HG03558 (cell line): ENCODE results near the gene NPAS4.
"Not testable (repeated sequence)": the region's sequence is repeated elsewhere in the genome, so short reads cannot be mapped to it uniquely, and the experiment has no call there.

Source experiments
- ATAC-seq: cut with Tn5 transposase; IDR thresholded peaks from one replicate; pipeline ENCODE4 v1.9.1; 2021; ENCODE audit warnings: moderate number of reproducible peaks; ENCODE audit not compliant: unreplicated experiment; ENCODE audit errors: extremely low read depth

The NPAS4 gene

DNA sequence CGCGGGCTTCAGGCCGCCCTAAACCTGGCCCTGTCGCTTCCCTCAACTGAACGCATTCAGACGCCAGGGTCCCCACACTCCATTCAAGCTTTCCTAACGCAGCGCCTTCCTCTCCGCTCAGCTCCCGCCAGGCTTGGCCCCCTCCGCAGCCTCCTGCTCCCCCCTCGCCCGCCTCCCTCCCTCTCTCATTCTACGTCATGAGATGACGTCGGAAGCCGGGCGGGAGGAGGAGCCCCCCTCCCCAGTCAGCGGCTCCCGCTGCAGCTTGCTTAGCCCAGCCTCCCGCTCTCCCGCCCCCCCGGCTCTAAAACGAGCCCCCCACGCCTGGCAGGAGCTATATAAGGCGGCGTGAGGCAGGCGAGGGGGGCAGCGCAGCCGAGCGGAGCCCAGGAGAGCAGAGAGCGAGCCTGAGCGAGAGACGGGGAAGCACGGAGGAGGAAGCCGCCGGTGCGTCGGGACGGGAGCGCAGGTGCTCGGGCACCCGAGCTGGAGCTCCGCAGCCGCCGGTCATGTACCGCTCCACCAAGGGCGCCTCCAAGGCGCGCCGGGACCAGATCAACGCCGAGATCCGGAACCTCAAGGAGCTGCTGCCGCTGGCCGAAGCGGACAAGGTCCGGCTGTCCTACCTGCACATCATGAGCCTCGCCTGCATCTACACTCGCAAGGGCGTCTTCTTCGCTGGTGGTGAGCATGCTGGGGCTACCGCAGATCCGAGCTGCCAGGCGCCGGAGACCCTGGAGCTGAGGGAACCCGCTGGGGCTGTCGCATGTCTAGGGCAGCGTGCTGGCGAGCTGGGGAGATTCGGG lies at the start of gene NPAS4:
Gene NPAS4, plus strand, starts transcription at position 365 of the 806 bp plus-strand sequence. Its CDS starts 145 bp downstream, at position 510.
- no peak for ATAC-seq

- ATAC-seq = no peak
These were observed 49.0 kb upstream of the NPAS4 start, which contains the start of gene SLC29A2 for GRCh38 chr11:66371627-66372415. TSS of gene SLC29A2 (minus strand) at chr11:66371760. CDS start at chr11:66371591, 169 bp downstream.

- no peak for ATAC-seq
These were observed 47.6 kb upstream of the NPAS4 start for GRCh38 chr11:66373265-66373664.

- ATAC-seq = not testable (repeated sequence)
These were observed 47.0 kb upstream of the NPAS4 start for GRCh38 chr11:66373690-66374287.

- ATAC-seq = not testable (repeated sequence)
These were observed 40.6 kb upstream of the NPAS4 start for GRCh38 chr11:66380264-66380663.

GRCh38 chr11:66384316-66384715 lies 36.5 kb upstream of the NPAS4 start:
- ATAC-seq = not testable (repeated sequence)

DNA sequence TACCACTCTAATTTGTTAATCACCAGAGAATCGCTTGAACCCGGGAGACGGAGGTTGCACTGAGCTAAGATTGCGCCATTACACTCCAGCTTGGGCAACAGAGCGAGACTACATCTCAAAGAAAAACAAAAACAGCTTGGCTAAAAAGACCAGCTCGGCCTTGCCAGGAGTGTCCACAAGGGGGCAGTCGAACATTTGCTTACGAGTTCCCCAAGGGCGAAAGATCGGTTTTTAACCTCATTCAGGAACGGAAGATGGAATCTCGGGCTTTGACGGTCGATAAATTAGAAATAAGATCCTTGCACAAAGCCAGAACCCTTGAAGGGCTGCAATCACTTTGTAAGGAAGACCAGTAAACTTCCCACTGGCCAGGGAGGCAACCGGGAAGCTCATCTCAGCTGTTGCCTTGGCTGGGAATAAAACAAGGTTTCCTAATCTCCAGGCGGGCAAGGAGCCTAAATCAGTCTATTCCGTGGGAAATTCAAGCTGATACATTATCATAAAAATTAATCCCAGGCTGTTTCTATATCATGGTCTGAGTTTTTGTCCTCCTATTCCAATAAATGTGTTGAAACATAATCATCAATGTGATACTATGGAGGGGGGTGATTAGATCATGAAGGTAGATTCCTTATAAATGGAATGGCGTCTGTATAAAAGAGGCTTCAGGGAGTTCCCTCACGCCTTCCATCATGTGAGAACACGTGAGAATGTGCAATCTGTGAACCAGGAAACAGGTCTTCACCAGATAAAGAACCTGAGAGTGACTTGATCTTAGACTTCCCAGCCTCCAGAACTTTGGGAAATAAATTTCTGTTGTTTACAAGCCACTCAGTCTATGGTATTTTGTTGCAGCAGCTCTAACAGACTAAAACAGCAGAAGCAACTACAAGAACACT lies 34.4 kb upstream of the NPAS4 start:
- no peak for ATAC-seq

DNA sequence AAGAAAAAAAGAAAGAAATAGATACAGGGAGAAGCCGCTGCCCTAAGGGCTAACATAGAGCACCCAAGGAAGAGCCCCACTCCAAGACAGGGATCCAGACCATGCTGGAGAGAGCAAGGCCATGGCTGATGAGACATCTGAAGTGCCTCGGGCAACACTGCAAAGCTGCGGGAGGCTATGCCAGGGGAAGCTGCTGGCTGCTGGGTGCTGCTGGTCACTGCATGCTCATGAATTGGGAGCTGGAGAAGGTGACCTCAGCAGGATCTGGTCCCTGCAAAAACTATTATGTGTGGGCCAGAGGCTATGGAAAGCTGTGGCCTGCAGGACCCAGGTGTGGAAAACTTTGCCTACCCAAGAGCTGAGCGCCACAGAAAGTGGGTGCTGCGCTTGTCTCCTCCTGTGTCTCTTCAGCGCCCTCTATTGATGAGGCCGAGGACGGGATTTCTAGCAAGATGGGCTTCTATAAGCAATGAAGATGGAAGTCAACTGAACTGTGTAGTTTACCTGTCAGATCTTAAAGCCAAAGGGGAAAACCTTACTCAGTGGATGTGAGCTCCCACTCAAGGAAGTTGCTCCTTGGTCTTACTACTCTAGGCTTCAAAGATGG lies 32.0 kb upstream of the NPAS4 start:
- ATAC-seq = no peak

DNA sequence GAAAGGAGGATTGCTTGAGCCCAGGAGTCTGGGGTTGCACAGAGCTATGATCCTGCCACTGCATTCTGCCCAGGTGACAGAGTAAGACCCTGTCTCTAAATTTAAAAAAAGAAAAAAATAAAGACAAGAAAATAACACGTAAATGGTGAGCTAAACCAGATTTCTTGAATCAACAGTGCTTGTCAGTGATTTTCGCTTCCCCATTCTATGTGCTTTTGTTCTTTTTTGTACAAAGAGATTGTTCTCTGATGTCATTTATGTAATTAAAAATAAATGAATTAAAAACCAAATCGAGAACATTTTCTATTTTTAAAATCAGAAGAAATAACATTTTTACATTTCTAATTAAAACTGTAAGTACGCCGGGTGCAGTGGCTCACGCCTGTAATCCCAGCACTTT lies 29.5 kb upstream of the NPAS4 start:
- no peak for ATAC-seq

GRCh38 chr11:66393954-66394353 lies 26.9 kb upstream of the NPAS4 start:
- ATAC-seq = no peak

GRCh38 chr11:66407651-66408050 lies 13.2 kb upstream of the NPAS4 start:
- ATAC-seq = no peak

DNA sequence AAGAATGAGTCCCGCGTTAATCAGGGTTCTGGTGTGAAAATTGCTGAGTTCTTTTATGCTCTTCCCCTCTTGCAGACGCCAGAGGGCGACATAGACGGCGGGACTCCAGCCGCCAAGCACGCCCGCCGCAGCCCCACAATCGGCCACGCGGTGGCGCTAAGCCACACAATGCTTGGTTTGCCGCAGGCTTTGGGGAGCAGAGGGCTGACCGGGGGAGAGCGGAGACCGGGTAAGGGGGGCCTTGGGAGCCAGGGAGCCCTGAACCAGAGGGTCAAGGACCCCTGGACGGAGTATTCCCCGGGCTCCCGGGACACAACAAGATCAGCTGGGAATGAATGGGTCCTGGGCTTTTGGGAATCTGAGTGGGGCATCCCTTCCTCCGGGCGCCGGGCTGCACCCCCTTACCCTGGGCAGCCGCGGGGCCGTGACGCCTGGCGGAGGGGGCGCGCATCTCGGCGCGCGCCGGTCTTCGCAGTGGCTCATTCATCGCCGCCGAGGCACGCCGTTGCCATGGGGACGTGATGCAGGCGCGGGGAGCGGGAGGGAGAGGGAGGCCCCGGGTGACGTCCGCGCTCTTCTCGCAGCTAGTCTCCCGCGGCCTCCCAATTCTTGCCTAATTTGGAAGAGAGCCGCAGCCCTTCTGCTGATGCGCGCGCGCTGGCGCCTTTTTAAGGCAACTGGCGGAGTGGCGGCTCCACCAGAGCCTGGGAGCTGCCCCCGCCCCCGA lies 12.2 kb upstream of the NPAS4 start:
- ATAC-seq = no peak

DNA sequence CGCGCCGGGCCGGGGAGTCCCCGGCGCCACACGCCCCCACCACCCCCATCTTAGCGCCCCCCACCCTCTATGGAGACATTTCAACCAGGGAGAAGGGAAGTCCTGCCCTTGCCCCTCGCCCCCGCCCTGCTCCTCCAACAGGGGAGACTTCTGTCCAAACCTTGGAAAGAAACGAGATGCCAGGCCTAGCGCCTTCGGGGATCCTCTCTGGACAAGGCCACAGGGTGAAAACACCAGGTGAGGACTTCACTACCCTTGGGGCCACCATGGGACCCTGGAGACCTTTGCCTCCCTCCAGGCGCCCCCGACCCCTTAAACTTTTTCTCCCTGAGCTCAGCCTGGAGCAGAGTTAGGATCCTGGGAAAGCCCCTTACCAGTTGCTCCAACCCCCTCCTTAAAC lies 11.6 kb upstream of the NPAS4 start:
- no peak for ATAC-seq

DNA sequence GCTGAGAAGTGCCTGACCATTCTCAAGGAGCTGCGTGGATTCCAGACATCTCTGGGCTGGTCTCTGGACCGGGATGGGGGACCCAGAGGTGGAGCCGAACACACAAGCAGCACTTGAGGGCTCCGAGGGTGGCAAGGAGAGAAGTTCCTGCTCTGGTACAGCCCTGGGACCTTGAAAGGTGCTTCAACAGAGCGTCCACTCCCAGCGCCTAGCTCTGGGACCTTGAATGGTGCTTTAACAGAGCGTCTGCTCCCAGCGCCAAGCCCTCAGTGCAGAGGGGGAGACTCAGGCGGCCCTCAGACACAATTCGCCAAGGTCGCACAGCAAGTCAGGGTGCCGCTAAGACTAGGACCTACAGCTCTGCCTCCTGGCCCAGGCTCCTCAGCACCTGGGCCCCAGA lies 10.6 kb upstream of the NPAS4 start:
- no peak for ATAC-seq

GRCh38 chr11:66411323-66411722 lies 9.5 kb upstream of the NPAS4 start:
- ATAC-seq = no peak

GRCh38 chr11:66412110-66412509 lies 8.7 kb upstream of the NPAS4 start:
- no peak for ATAC-seq

DNA sequence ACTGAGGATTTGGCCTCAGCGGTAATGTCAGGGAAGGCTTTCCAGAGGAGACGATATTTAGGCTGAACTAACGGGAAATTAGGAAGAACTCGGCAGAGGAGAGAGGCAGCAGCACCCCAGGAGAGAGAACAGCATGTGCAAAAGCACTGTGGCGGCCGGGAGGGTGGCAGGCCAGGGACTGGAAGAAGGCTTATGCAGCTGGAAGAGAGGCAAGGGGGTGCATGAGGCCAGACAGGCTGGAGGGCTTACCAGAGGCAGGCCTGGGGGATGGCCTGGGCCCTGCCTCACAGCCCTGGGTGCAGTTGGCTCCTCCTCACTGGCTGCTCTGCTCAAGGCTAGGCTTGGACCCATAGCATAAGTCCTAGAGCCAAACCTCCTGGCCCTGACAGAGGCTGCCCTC lies 7.7 kb upstream of the NPAS4 start:
- ATAC-seq = no peak

- no peak for ATAC-seq
These were observed 6.5 kb upstream of the NPAS4 start for GRCh38 chr11:66414120-66414934.
